AG09309 (cell line): ENCODE results near the gene HECTD1.
"Not testable (repeated sequence)": the region's sequence is repeated elsewhere in the genome, so short reads cannot be mapped to it uniquely, and the experiment has no call there.

Experiments used
- DNase-seq: peaks from one replicate; pipeline ENCODE4 v3.0.0-alpha.2; 2010; ENCODE audit warnings: low read depth
- H3K4me3 ChIP-seq: 2 replicates; pipeline ENCODE4 v1.5.1; 2011; ENCODE audit warnings: mild to moderate bottlenecking, low read depth, low read length, moderate library complexity; ENCODE audit not compliant: control insufficient read depth
- TF ChIP-seq, protein P1 (sequence below): IDR thresholded peaks from 2 replicates; pipeline ENCODE4 v1.5.1; 2011; ENCODE audit warnings: mild to moderate bottlenecking, low read depth, low read length, inconsistent platforms; ENCODE audit not compliant: insufficient read depth, control insufficient read depth; ENCODE audit errors: missing control alignments

The HECTD1 gene

DNA sequence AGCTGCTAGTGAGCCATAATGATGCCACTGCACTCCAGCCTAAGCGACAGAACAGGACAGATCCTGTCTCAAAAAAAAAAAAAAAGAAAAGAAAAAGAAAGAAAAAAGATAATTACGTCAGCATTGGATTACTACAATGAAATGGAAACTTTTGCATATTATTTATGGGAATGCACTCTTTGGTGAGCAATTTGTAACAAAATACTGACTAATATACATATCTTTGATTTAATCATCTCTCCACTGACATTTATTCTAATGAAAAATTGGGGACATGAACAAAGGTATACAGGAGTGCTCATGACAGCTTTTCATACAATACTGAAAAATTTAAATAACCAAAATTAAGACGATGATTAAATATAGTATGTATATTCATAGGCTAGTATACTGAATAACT lies 27.9 kb upstream of the HECTD1 start:
- TF ChIP-seq, protein P1, sequence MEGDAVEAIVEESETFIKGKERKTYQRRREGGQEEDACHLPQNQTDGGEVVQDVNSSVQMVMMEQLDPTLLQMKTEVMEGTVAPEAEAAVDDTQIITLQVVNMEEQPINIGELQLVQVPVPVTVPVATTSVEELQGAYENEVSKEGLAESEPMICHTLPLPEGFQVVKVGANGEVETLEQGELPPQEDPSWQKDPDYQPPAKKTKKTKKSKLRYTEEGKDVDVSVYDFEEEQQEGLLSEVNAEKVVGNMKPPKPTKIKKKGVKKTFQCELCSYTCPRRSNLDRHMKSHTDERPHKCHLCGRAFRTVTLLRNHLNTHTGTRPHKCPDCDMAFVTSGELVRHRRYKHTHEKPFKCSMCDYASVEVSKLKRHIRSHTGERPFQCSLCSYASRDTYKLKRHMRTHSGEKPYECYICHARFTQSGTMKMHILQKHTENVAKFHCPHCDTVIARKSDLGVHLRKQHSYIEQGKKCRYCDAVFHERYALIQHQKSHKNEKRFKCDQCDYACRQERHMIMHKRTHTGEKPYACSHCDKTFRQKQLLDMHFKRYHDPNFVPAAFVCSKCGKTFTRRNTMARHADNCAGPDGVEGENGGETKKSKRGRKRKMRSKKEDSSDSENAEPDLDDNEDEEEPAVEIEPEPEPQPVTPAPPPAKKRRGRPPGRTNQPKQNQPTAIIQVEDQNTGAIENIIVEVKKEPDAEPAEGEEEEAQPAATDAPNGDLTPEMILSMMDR, result no peak
- DNase-seq, result no peak
- no peak overlapping the region for H3K4me3 ChIP-seq

DNA sequence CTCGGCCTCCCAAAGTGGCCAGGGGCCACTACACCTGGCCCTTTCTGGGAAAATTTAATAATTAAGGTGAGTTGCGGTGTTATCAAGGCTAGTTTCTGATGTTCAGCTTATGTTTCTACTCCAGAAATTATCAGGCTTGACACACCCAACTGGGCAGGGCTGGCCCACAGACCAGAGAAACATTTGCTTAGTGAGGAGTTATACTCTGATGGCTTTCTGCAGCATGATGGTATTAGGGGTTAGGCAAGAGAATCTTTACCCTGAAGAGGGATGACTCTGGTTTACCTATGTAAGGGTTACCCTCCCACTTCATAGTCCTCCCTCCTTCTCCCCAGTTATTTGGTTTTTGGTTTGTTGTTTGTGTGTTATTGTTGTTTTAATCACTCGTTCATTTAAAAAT lies 24.5 kb upstream of the HECTD1 start:
- TF ChIP-seq, protein P1, result no peak
- no peak for DNase-seq
- H3K4me3 ChIP-seq, result no peak overlapping the region

DNA sequence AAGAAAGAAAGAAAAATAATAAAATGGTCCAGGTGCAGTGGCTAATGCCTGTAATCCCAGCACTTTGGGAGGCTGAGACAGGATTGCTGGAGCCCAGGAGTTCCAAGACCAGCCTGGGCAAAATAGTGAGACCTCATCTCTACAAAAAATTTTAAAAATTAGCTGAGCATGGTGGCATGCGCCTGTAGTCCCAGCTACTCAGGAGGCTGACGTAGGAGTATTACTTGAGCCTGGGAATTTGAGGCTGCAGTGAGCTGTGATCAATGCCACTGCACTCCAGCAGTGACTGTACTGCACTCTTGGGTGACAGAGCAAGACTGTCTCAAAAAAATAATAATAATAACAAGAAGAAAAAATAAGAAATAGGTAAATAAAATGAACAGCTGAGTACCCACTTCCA lies 23.7 kb upstream of the HECTD1 start:
- DNase-seq, H3K4me3 ChIP-seq: not testable (repeated sequence)

DNA sequence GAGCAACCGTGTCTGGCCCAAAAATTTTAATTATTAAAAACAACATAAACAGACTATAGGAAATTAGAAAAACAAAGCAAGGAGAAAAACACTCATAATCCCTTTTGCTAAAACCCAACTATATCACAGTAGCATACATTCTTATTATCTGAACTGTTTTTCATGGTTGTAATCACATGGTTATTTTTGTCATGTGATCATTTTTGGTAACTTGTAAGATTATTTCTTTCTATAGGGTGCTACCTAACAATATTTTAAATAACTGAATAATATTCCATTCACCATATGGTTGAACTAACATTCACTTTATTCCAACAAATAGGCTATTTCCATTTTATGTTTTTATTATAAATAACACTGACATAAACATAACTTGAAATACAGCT lies 23.0 kb upstream of the HECTD1 start:
- DNase-seq, result no peak
- TF ChIP-seq, protein P1, result no peak
- H3K4me3 ChIP-seq, result no peak overlapping the region

DNA sequence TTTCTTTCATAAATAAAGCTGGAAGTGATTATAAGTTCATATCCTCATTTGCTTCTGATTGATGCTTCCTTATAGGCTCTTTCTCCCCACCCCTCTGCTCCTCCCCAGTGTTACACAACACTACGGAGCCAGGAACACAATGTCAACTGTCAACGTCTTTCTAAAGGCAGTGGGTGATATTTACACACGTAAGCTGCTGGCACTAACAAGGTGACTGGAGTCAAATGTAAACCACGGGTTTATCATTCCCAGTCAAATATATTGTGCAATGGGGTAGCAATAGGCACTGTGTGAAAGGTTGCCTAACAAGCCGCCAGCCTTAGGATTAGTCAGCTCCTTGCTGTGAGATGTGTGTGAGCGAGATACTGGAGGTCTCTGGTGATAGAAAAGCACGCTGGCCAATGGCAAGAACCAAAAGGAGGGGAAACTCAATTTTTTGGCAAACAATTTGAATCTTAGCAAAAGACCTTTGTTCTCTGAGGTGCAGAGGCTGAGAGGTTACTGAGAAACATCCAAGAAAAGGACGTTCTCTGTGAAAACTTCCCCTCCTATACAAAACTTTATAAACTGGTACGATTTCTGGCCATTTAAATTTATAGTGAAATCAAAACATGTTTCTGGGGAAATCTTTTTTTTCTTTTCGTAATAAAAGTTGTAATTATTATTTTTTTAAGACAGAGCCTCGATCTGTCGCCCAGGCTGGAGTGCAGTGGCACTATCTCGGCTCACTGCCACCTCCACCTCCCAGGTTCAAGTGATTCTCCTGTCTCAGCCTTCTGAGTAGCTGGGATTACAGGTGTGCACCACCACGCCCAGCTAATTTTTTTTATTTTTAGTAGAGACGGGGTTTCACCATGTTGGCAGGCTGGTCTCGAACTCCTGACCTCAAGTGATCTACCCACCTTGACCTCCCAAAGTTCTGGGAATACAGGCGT lies 22.3 kb upstream of the HECTD1 start:
- peak; percentile 94 for DNase-seq
- peak overlapping the region; percentile 21 for H3K4me3 ChIP-seq
- TF ChIP-seq, protein P1, result no peak

DNA sequence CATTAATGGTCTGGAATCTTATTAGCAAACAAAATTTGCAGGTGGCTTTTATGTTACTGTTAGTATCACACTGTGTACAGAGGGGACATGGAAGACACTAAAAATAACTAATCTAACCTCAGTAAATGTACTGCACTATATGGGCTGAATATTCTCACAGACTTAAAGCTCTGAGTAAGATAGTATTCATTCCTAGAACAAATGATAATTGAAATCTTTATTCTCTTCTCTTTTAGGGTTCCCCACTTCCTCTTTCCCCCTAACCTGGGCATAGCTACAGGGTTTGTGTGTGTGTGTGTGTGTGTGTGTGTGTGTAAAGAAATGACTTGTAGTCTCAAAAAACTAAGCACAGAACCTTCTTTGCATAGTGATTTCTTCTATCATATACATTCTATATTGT lies 21.4 kb upstream of the HECTD1 start:
- no peak overlapping the region for H3K4me3 ChIP-seq
- TF ChIP-seq, protein P1, result no peak
- no peak for DNase-seq

DNA sequence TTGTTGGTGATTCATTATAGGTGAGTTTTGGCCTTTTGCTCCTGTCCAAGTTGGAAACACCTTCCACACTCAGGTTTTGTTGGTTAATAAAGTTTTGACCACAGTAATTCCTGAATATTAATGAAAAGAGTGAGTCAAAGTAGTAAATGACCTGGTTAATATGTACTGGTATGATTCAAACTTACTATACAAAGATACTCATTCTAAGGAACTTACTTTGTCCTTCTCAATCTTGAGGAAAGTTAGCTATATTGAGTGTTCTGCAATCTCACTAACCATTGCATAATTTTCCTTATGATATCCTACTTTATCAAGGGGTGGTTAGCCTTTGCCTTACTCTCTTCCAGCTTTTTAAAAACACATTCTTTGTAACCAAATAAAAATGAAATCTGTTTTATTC lies 20.9 kb upstream of the HECTD1 start:
- H3K4me3 ChIP-seq, result no peak overlapping the region
- DNase-seq, result no peak
- TF ChIP-seq, protein P1, result no peak
